Measurements from ENCODE around the gene PRKACG. TPM values are rescaled to one million over a fixed set of nuclear protein-coding genes. Genes with fewer than 3 reads are reported as not detected.
A peak's percentile ranks its signal among the peaks of the same experiment; 100 is the strongest.

Gene PRKACG
- total RNA-seq, 1 donor from 2014 or later: not detected

- Histone ChIP-seq H3K36me3 (no peaks in the 10 kb centered on the region), H3K27me3 (ENCODE audit: low read depth) (no peaks in the 10 kb centered on the region), H3K9me3 (no peaks in the 10 kb centered on the region), H3K4me3 (peak within 1 kb of the TSS; percentile 77), H3K4me1 (peaks cover 14% of the 10 kb centered on the region), H3K27ac (peak within 1 kb of the TSS; percentile 86)
- peak; percentile 88 for DNase-seq
- peak; percentile 97 to 98 for ATAC-seq
- intact Hi-C loops (cut with DNase I): no loop called here
- TF ChIP-seq CTCF (IDR thresholded peaks at IDR 0.05): peak; percentile 99
Observed at GRCh38 chr9:69035438-69036308, 21.8 kb upstream of the PRKACG start, which contains the start of gene FXN. FXN (plus strand) TSS chr9:69035752; CDS start chr9:69035783, 31 bp downstream.

GRCh38 chr9:69034071-69034470 lies 20.2 kb upstream of the PRKACG start:
- no peak for DNase-seq

GRCh38 chr9:69030851-69031645 lies 17.1 kb upstream of the PRKACG start:
- TF ChIP-seq CTCF (IDR thresholded peaks at IDR 0.05): no peak
- peaks cover 10% of the 10 kb centered on the region for H3K4me1 ChIP-seq
- no peak for ATAC-seq
- DNase-seq: no peak
- intact Hi-C loops (cut with DNase I): no loop called here
- H3K27me3 ChIP-seq (ENCODE audit: low read depth): no peaks in the 10 kb centered on the region
- H3K27ac ChIP-seq: no peak overlapping the region
- H3K36me3 ChIP-seq: no peaks in the 10 kb centered on the region
- H3K9me3 ChIP-seq: no peaks in the 10 kb centered on the region
- no peak overlapping the region for H3K4me3 ChIP-seq

More at GRCh38 chr9:69034071-69034470, 20.2 kb upstream of the PRKACG start:
- ATAC-seq: no peak
- Histone ChIP-seq H3K4me1 (peaks cover 14% of the 10 kb centered on the region), H3K4me3 (no peak overlapping the region), H3K27ac (no peak overlapping the region), H3K27me3 (ENCODE audit: low read depth) (no peaks in the 10 kb centered on the region), H3K9me3 (no peaks in the 10 kb centered on the region), H3K36me3 (no peaks in the 10 kb centered on the region)
- no peak for TF ChIP-seq CTCF (IDR thresholded peaks at IDR 0.05)
- intact Hi-C loops (cut with DNase I): no loop called here

- Histone ChIP-seq H3K4me1 (peaks cover 6% of the 10 kb centered on the region), H3K9me3 (no peaks in the 10 kb centered on the region), H3K4me3 (no peak overlapping the region), H3K27ac (no peak overlapping the region), H3K36me3 (no peaks in the 10 kb centered on the region), H3K27me3 (ENCODE audit: low read depth) (no peaks in the 10 kb centered on the region)
- TF ChIP-seq CTCF (IDR thresholded peaks at IDR 0.05): no peak
- DNase-seq (no peak), ATAC-seq (no peak)
- intact Hi-C loops (cut with DNase I): no loop called here
Observed at GRCh38 chr9:69029535-69029934, 15.6 kb upstream of the PRKACG start.

- H3K9me3 ChIP-seq: no peaks in the 10 kb centered on the region
- TF ChIP-seq CTCF (IDR thresholded peaks at IDR 0.05): no peak
- ATAC-seq: no peak
- intact Hi-C loops (cut with DNase I): no loop called here
- no peaks in the 10 kb centered on the region for H3K27me3 ChIP-seq (ENCODE audit: low read depth)
- DNase-seq: no peak
- no peaks in the 10 kb centered on the region for H3K36me3 ChIP-seq
- no peak overlapping the region for H3K4me3 ChIP-seq
- no peak overlapping the region for H3K27ac ChIP-seq
- H3K4me1 ChIP-seq: peaks cover 6% of the 10 kb centered on the region
Observed at GRCh38 chr9:69028754-69029153, 14.8 kb upstream of the PRKACG start.

All from lower lobe of right lung (tissue), 2 donors.